ENCODE data around the gene OSBPL3. TPM values are rescaled to one million over a fixed set of nuclear protein-coding genes. Genes with fewer than 3 reads are reported as not detected.

Gene OSBPL3
- polyA plus RNA-seq, 1 donor from 2014 or later = 0.26 TPM

- Histone ChIP-seq H3K4me3 (ENCODE audit: low read length) (no peak overlapping the region), H3K36me3 (ENCODE audit: insufficient read depth, low read length) (no peaks in the 10 kb centered on the region), H3K9me3 (ENCODE audit: low read length) (no peaks in the 10 kb centered on the region), H3K4me2 (ENCODE audit: low read length) (no peak overlapping the region), H4K20me1 (ENCODE audit: insufficient read depth) (no peaks in the 10 kb centered on the region), H3F3A (ENCODE audit: insufficient read depth, low read length, poor library complexity, severe bottlenecking) (no peaks in the 10 kb centered on the region), H3K79me2 (replicated peaks; ENCODE audit: insufficient read depth, low read length) (no peaks in the 10 kb centered on the region), H3K9ac (ENCODE audit: low read length) (no peak overlapping the region), H2AFZ (ENCODE audit: low read depth, low read length) (no peak overlapping the region), H3K9me2 (ENCODE audit: insufficient read depth, low read length) (no peaks in the 10 kb centered on the region), H3K27me3 (ENCODE audit: insufficient read depth, low read depth, low read length) (no peaks in the 10 kb centered on the region), H3K27ac (ENCODE audit: low read length) (no peak overlapping the region)
- TF ChIP-seq RAD21 (conservative IDR thresholded peaks at IDR 0.05) (no peak), REST (IDR thresholded peaks at IDR 0.05; ENCODE audit: borderline replicate concordance) (no peak), POLR2AphosphoS5 (IDR thresholded peaks at IDR 0.05) (no peak), MXI1 (conservative IDR thresholded peaks at IDR 0.05; ENCODE audit: poor library complexity, severe bottlenecking) (no peak), EZH2 (IDR thresholded peaks at IDR 0.05; ENCODE audit: borderline replicate concordance, insufficient read depth, low read length, poor library complexity, severe bottlenecking) (no peak), EP300 (conservative IDR thresholded peaks at IDR 0.05; ENCODE audit: poor library complexity, severe bottlenecking) (no peak), SMC3 (conservative IDR thresholded peaks at IDR 0.05; ENCODE audit: poor library complexity) (no peak), TAF1 (IDR thresholded peaks at IDR 0.05; ENCODE audit: low read depth) (no peak), CTCF (IDR thresholded peaks at IDR 0.05; ENCODE audit: poor library complexity, severe bottlenecking) (no peak)
Observed at GRCh38 chr7:24968165-24968564, 11.8 kb downstream of the OSBPL3 start.

- H3K27me3 ChIP-seq (ENCODE audit: insufficient read depth, low read depth, low read length) = no peaks in the 10 kb centered on the region
- no peak overlapping the region for H3K27ac ChIP-seq (ENCODE audit: low read length)
- H3F3A ChIP-seq (ENCODE audit: insufficient read depth, low read length, poor library complexity, severe bottlenecking) = no peaks in the 10 kb centered on the region
- no peaks in the 10 kb centered on the region for H3K79me2 ChIP-seq (replicated peaks; ENCODE audit: insufficient read depth, low read length)
- H4K20me1 ChIP-seq (ENCODE audit: insufficient read depth) = no peaks in the 10 kb centered on the region
- no peak overlapping the region for H2AFZ ChIP-seq (ENCODE audit: low read depth, low read length)
- H3K9me2 ChIP-seq (ENCODE audit: insufficient read depth, low read length) = no peaks in the 10 kb centered on the region
- no peaks in the 10 kb centered on the region for H3K9me3 ChIP-seq (ENCODE audit: low read length)
- H3K4me3 ChIP-seq (ENCODE audit: low read length) = no peak overlapping the region
- no peak overlapping the region for H3K4me2 ChIP-seq (ENCODE audit: low read length)
- no peaks in the 10 kb centered on the region for H3K36me3 ChIP-seq (ENCODE audit: insufficient read depth, low read length)
- no peak overlapping the region for H3K9ac ChIP-seq (ENCODE audit: low read length)
- TF ChIP-seq EZH2 (IDR thresholded peaks at IDR 0.05; ENCODE audit: borderline replicate concordance, insufficient read depth, low read length, poor library complexity, severe bottlenecking) (no peak), POLR2AphosphoS5 (IDR thresholded peaks at IDR 0.05) (no peak), MXI1 (conservative IDR thresholded peaks at IDR 0.05; ENCODE audit: poor library complexity, severe bottlenecking) (no peak)
Observed at GRCh38 chr7:24967696-24968095, 12.3 kb downstream of the OSBPL3 start.

GRCh38 chr7:24966802-24967201, 13.2 kb downstream of the OSBPL3 start:
- no peaks in the 10 kb centered on the region for H3K9me3 ChIP-seq (ENCODE audit: low read length)
- H3K79me2 ChIP-seq (replicated peaks; ENCODE audit: insufficient read depth, low read length) = no peaks in the 10 kb centered on the region
- no peaks in the 10 kb centered on the region for H4K20me1 ChIP-seq (ENCODE audit: insufficient read depth)
- no peak overlapping the region for H3K9ac ChIP-seq (ENCODE audit: low read length)
- H3K4me2 ChIP-seq (ENCODE audit: low read length) = no peak overlapping the region
- no peaks in the 10 kb centered on the region for H3K36me3 ChIP-seq (ENCODE audit: insufficient read depth, low read length)
- no peaks in the 10 kb centered on the region for H3K27me3 ChIP-seq (ENCODE audit: insufficient read depth, low read depth, low read length)
- no peaks in the 10 kb centered on the region for H3F3A ChIP-seq (ENCODE audit: insufficient read depth, low read length, poor library complexity, severe bottlenecking)
- H3K9me2 ChIP-seq (ENCODE audit: insufficient read depth, low read length) = no peaks in the 10 kb centered on the region
- H3K27ac ChIP-seq (ENCODE audit: low read length) = no peak overlapping the region
- H3K4me3 ChIP-seq (ENCODE audit: low read length) = no peak overlapping the region
- no peak for TF ChIP-seq EZH2 (IDR thresholded peaks at IDR 0.05; ENCODE audit: borderline replicate concordance, insufficient read depth, low read length, poor library complexity, severe bottlenecking)
- no peak for TF ChIP-seq POLR2AphosphoS5 (IDR thresholded peaks at IDR 0.05)
- no peak for TF ChIP-seq RAD21 (conservative IDR thresholded peaks at IDR 0.05)
- no peak for TF ChIP-seq CTCF (IDR thresholded peaks at IDR 0.05; ENCODE audit: poor library complexity, severe bottlenecking)
- no peak for TF ChIP-seq SMC3 (conservative IDR thresholded peaks at IDR 0.05; ENCODE audit: poor library complexity)
- no peak for TF ChIP-seq TAF1 (IDR thresholded peaks at IDR 0.05; ENCODE audit: low read depth)
- TF ChIP-seq MXI1 (conservative IDR thresholded peaks at IDR 0.05; ENCODE audit: poor library complexity, severe bottlenecking) = no peak
- TF ChIP-seq REST (IDR thresholded peaks at IDR 0.05; ENCODE audit: borderline replicate concordance) = no peak
- TF ChIP-seq EP300 (conservative IDR thresholded peaks at IDR 0.05; ENCODE audit: poor library complexity, severe bottlenecking) = no peak
- no peak overlapping the region for H2AFZ ChIP-seq (ENCODE audit: low read depth, low read length)

All from neural cell (in vitro differentiated cells).